Measurements from ENCODE around the gene IQSEC3.

Gene IQSEC3

DNA sequence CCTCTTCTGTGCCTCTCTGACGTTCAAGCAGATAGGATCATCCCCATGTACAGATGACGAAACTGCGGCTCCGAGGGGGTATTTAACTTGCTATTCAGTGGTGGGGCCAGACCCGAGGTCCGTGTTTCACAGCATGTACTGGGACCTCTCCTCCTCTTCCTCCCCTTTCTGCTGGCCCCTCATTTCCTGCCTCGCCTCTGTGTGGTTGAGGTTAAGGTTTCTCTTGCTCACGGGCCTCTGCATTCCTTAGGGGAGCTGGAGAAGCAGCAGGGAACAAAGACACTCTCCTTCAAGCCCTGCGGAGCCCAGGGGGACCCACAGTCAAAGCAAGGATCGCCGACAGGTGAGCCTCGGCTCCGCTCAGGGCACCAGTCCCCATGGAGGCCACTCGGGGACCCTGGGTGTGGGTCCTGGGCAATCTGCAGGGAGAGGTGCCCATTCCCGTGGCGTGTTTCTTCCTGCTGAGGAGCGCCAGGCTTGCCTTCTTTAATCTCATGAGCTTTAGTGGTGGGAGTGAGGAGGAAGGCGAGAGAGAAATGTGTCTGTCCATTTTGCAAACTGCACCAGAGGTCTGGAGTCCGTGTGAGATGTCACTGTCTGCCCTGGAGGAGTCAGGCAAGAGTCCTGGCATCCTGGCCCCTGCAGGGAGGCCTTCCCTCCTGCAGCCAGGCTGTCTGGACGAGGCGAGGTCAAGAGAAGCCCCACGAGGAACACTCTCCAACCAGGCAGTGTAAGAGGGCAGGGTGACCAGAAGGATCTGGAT lies 102.4 kb downstream of the IQSEC3 start:
- no peak for DNase-seq

DNA sequence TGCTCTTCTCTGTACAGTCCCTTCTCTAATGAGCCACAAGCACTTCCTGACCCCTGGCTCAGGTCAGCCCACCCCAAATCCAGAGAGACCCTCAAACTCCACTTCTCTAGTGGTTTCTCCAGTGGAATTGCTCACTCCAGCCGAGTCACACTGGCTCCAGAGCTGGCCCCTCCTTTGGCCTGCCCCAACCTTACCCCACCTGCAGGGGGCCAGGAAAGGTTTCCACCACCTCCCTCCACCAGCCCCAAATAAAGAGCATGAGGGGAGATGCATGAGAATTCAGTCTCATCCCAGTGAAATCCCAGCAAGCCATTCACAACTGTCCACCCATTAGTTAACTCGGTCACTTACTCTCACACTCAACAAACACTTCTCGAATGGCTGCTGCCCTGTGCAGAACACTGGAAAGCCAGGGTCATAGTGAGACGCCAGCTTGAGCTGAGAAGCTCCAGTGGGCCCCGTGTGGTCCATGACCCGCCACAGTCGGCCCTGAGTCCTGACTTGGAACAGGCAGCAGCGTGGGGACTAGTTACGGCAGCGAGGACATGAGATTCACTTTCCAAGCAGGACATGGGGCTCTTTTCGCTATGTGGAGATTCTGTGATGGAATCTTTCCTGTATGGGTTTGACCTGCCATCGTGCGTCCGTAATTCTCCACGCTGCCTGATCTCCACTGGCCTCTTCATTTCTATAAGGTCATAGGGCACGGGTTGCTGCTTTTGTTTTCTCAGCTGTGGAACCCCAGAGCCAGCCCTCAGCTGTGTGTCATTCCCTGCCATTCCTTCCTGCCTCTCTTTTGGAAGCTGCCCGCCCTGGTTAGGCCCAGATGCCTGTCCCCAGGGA lies 103.2 kb downstream of the IQSEC3 start:
- no peak for DNase-seq

DNA sequence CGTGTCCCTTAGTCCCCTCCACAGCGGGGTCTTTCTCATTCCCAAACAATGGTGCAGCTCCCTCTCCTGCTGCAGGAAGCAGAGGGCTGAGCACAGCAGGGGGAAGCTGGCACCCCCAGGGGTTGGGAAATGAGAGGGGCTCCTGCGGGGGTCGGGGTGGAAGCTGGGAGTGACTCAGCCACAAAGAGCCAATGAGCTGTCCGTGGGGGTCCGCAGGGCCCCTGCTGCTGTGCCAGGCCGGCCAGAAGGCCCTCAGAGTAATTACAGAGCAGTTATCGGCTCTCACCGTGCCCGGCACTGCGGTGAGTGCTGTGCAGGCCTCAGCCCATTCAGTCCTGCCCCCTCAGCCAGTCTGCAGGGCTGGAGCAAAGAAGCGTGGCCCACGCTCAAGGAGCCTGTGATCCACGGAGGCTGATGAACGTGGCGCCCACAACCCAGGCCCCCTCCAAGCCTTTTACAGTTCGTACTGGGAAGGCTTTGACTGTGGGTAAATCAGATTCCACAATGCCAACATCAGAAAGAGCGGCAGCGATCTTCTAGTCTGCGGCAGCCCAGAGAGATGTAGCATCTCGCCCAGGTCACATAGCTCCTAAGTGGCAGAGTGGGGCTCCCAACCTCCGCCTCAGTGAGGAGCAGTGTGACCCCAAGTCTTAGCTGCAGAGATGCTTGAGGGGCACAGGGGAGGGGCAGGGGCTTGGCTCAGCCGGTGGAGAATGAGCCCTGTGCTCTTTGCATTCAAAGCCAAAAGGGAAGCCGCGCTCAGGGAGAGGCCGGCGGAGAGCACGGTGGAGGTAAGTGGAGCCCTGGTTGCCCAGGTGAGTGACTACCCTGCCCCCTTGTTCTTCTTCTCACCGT lies 104.0 kb downstream of the IQSEC3 start:
- no peak for DNase-seq

DNA sequence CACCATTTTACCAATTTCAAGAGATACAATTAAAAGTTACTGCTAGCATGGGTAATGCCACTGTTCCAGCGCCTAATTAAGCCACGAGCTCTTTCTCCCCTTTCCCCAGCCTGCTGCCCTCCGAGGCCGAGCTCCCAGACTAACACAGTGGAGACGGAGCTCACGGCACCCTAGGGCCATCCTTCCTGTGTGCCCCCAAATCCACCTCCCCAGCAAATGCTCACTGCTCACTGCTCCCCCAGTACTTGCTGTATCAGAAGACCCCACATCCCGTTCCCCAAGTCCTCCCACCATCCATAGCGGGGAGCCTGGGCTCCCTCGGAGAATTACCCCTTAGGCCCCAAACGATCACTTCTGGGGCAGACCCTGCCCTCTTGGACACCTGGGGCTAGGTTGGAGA lies 104.7 kb downstream of the IQSEC3 start:
- no peak for DNase-seq

DNA sequence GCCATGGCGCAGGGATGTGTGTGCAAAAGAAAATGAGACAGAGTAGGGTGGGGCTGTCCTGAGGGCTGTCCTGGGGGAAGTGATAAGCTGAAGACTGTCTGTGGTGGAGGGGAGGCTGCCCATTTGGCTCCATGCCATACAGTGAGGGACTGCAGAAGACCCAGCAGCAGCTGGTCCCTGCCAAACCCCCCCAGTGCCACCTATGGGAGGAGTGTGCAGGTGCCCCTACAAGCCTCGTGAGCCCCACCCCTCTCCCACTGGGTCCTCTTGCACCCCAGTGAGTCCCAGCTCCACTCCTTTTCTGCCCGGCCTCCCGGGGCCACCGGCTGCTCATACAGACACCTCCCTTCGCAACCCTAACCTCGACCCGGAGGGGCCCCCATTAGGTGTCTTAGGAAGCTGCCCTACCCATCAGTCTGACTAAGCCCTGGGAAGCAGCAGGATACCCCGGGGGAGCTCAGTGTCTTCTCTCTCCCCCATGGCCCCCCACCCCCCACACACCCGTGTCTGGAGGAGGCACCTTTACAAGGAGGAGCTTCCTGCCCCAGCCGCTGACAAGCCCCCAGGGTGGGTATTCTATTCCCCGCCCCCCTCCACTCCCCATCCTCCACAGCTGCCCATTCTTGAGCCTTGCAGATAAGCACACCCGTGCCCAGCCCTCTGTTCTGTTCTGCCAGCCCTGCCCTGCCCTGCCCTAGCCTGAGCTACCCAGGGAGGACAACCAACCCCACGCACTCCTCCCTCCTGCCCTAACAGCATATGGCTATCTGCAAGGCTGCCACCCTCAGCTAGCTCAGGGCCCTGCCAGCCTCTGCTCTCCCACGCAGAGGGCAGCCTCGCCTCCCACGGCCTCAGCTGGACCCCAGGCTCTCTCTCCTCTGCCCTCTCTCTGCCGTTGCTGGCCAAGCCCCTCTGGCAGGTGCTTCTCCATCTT lies 105.4 kb downstream of the IQSEC3 start:
- DNase-seq, result no peak

DNA sequence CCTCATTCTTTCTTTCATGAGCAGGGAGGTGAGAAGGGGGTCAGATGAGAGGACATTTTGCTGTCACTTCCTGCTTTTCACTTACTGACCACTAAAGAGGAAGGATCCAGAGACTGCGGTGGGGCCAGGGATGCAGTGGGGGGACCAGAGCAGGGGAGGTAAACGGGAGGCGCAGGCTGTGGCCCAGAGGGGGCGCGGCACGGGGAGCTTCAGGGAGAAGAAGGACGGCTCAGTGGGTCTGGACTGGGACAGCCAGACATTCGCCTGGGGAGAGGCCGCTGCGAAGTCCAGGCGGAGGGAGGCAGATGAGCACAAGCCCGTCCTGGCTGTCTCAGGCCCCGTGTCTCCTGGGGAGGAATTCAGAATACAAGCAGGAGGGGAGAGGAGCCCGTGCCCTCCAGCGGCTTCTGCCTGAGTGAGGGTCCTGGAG lies 106.2 kb downstream of the IQSEC3 start:
- DNase-seq, result no peak

DNA sequence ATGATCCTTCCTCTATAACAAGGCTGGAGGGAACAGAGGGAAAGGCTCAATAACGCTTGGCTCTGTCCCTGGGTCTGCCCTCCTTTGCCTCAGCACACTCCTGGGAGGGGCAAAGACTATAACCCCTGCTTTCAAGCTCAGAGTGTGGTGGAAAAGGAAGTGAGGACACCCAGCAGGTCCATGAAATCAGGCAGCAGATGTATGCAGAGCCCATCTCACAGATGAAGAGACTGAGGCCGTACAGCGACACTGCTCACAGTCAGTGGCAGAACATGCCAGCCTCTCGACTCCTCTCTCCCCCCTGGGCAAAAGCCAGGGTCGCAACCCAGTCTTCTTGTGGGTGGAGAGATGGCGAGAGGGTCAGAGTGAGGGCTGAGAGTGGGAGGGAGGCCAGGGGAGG lies 107.6 kb downstream of the IQSEC3 start:
- no peak for DNase-seq

DNA sequence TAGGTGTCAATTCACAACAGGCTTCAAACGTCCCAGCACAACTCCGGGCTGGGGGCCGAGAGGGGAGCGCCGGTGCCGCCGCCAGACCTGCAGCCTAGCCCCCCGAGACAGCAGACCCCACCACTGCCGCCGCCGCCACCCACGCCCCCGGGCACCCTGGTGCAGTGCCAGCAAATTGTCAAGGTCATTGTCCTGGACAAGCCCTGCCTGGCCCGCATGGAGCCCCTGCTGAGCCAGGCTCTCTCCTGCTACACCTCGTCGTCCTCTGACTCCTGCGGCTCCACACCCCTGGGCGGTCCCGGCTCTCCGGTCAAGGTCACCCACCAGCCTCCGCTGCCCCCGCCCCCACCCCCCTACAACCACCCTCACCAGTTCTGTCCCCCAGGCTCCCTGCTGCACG lies 108.0 kb downstream of the IQSEC3 start:
- DNase-seq, result no peak

DNA sequence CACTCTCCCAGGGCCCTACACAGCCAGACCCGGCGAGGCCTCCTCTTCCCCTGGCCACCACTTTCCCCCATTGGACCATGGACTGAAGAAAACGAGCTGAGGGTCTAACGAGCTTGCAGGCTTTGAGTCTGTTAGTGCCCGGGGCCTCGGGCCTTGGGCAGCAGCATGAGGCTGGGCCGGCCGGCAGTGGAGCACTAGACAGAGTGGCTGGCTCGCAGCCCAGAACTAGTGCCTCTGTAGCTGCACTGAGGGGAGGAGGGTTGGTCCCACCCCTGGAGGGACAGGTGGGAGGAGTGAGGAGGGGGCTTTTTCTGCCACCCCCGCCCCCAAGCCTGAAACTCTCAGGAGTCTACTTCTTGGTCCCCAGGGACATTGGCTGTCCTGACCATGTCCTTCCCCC lies 108.7 kb downstream of the IQSEC3 start:
- no peak for DNase-seq

DNA sequence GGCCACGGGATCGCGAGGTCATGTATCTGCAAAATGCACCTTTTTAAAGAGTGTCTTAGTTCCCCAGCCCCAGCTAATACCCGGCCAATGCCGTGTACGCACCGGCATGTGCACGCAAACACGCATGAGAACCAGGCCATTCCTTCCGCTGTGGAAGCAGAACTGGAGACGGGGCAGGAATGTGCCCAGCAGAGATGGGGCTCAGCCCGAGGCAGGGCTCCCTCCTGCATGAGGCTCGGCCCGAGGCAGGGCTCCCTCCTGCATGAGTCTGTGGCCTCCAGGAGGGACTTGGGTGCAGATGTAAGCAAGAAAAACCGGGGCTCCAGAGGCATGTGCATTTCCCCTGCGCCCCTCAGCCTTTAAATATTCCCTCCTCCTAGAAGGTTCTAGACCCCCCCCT lies 109.2 kb downstream of the IQSEC3 start:
- no peak for DNase-seq

DNA sequence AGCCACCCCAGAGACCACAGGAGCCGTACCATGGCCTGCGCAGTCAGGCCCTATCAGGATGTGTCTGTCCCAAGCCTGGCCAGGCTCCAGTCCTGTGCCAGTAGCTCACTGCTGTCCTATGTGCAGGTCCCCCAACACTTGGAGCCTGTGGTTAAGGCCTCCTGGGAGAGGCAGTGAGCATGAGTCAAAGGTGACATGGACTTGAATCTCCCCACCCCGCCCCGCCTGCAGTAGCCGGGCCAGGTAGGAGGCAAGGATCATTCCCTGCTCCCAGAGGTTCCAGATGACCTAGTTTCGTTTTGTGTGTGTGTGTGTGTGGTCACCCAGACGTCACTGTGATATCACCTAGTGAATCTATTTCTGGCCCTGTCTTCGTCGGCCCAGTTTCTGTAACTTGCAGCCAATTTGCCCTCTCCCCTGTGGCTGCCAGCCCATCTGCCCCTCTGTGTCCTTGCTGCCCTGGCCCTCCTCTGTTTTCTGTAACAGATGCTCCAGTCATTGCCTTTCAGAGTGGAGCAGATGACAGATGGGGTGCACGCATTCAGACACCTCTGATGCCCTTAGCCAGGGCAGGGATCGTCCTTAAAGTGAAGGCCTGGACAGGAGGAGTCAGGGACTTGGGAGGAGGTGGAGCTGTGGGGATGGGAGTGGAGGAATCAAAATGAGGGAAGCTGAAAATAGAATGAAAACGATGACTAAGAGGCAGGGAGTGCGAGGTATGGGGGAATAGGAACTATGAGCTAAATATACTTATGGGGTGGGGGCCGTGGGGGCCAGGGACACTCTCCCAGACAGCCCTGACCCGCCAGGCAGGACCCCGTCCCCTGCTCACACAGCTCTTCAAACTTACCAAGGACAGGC lies 110.0 kb downstream of the IQSEC3 start:
- DNase-seq, result no peak

DNA sequence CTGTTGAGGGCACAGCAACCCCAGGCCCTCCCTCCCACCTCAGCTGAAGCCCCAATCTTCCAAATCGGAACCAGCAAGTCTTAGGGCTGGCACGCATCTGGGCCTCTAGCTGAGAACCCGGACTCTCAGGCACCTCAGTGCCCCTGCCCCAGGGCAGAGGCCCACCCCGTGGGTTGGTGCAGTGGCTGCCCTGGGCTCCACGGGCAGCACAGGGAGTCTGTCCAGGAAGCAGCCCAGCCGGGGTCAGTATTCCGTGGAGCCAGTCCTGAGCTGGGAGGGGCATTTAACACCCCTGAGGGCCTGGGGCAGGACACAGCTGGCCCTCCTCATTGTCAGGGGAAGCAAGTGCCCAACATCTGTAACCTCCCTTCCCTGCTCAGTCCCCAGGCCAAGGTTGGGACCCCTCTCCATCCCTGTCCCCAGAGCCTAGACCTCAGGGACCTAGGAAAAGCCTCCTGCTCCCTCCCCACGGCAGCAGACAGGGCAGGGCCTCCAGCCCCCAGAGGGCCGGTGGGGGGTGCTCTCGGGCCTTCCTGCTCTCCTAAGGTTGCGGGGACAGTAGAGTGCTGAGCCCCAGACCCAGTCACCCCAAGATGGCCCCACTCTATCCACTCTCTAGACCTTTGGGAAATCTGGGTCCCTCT lies 110.9 kb downstream of the IQSEC3 start:
- DNase-seq, result no peak

DNA sequence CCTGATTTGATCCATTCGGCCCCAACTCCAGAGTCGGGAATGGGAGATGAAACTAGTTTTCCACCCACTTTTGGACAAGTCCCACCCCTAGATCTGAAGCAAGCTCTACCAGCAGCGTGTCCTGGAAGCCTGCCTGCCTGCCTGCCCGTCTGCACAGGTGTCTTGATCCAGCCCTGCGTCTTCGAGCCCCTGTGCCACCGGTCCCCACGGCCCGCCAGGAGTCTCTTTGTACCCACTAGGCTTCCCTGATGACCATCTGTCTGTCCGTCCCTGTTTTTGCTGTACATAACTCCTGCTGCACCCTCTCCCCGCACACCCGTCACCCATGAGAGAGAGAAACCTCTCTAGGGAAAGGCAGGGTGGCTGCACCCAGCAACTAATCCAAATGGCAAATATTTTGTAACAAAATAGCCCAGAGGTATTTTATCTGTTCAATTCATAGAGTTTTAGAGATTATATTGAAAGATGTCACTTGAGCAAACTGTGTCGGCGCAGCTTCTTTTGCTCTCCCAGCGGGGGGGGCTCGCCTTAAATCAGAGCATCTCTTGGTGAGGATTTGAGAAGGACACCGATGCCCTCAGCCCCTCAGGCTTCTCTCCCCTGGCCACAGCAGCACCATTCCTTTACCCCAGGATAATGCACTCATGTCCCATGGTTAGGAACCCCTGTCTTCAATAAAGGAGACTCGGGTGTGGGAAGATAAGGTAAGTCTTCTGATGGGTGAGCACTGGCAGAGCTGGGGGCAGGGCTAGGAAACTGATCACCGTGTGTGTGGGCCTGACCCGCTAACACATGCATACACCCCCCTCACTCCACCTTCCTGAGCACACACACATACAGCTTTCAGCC lies 111.6 kb downstream of the IQSEC3 start:
- DNase-seq, result no peak

DNA sequence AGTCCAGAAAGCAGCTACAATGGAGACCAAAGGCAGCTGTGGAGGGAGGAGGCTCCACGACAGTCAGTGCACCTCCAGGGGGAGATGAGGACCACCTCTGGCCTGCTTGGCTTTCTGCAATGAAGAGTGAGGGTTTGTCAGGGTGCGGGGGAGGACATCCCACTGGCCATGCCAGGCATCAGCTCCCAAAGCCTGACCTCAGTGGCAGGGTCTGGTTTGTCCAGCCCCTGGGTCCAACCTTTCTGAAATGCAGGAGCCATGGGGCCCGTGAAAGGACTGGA lies 112.2 kb downstream of the IQSEC3 start:
- DNase-seq, result no peak

DNA sequence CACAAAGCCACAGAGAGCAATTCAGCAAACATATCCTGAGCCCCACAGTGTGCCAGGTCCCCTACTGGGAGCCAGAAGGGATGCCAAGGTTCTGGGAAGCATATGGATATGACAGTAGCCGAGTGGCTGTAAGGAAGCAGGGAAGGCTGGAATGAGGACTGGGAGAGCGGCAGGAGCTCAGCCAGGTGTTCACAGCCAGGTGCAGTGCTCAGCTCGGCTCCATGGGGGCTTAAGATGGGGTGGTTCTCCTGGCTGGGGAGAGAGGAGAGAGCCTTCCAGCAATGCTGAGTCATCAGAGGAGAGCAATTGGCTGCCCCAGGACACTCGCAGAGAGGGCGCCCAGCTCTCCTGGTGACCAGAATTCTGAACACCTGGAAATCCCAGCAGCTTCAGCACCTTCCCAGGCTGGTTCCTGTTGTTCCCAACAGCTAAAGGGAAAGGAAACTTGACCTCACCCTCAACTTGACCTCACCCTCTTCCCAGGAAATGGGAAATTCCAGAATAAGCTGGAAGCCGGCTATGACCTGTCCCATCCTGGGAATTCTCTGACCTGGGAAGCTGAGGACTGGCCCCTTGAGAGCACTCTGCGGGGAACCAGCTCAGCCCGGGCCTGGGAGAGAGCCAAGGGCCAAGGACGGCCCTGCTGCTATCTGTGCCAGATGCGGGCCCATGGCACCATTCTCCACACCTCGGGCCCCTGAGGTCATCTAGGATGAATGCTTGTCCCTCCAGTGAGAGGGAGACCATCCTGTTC lies 112.7 kb downstream of the IQSEC3 start:
- DNase-seq, result no peak

DNA sequence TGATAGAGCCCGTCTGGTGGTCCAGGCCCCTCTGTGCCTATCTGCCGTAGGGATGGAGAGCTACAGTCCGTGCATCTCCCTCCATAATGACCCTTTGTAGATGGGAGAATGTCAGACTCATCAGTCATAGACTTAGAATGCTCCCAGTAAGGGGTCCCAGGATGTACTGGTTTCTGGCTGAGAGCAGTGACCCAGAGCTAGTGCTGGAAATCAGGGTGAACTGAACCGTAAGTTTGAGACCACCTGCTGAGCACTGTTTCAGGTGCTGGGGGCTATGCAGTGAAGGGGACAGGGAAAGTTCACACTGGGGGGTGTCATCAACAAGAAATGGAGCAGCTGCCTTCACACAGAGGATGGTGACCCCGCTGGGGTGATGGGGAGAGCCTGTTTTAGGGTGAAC lies 113.3 kb downstream of the IQSEC3 start:
- no peak for DNase-seq

DNA sequence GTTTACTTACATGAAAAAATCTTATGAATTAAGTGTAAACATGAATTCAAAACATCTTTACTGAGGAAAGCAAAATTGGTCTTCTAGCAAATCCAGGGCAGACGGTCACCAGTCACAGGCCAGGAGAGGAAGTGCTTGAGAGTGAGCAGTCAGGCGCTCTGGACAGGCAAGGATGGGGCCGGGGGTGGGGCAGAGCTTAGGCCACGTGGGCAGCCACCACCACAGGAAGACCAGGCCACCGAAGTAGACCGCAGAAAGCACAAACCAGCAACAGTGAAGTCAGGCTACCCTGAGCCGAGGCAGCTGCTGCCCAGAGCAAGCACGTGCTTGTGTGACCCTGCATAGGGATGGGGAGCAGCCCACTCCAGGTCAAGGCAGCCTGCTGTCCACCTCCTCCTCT lies 113.9 kb downstream of the IQSEC3 start:
- DNase-seq, result no peak

DNA sequence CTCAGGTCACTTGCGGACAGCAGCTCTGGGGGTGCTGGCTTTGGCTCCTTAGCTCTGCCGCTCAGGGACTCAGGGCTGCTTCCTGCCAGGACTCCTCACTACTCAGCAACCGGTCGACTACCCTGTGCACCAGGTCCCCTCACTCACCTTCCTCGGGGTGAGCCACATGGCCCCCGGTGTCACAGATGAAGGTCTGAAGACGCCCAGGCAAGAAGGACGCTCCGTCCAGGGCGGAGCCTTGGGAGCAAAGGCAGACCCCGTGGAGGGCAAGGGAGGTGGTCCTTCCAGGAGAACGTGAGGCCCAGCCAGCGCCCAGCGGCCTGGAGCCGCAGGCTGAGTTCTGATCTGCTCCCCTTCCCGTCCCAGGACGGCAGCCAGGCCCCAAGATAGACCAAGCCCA lies 115.4 kb downstream of the IQSEC3 start:
- no peak for DNase-seq

DNA sequence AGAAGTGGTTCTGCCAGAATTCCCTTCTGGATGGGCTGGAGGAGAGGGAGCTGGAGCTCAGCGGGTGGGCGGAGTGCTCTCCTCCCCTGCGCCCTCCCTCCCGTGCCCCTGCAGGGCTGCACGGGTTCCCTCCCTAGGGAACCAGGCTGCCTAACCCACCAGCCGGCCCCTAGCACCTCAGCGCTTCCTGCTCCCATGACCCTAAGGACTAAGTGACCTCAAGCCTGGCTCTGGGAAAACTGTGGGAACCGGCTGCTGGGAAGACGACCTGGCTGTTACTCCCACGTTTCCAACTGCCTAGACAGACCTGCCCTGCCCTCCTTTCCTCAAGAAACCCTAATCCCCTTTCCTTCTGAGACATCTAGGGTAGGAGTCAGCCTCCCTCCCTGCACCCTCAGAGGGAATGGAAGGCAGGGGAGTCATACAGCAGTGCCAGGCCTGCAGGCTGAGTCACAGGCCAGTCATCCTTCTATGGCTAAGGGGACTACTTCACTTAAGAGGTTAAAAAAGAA lies 115.9 kb downstream of the IQSEC3 start:
- no peak for DNase-seq
